ENCODE measurements around the gene MLXIPL.
"Not testable (repeated sequence)": the region's sequence is repeated elsewhere in the genome, so short reads cannot be mapped to it uniquely, and the experiment has no call there.

Gene MLXIPL

GRCh38 chr7:73645643-73646174 is 21.4 kb upstream of the MLXIPL start:
- DNase-seq: no peak

- DNase-seq: no peak
Observed at GRCh38 chr7:73644688-73645286, 20.5 kb upstream of the MLXIPL start.

- no peak for DNase-seq
Observed at GRCh38 chr7:73642834-73643233, 18.5 kb upstream of the MLXIPL start.

GRCh38 chr7:73638911-73639310 is 14.6 kb upstream of the MLXIPL start:
- no peak for DNase-seq

- DNase-seq: no peak
Observed at GRCh38 chr7:73635428-73636200, 11.3 kb upstream of the MLXIPL start.

DNA sequence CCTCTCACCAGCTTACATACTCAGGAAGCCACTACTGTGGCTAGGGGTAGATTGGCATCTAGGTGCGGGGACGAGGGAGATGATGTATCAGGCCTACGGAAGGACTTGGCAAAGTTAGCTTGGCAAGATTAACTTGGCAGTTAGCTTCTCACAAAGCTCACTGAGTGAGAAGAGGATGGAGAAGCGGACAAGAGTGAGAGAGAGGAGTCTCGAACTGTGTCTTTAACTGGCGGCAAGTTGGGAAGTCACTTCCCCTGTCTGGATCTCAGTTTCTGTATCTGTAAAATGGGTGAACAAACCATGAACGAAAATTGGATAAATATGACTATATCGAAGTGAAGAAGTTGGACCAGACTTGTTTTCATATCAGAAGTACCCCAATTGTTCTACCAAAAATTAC is 9.5 kb upstream of the MLXIPL start:
- DNase-seq: no peak

GRCh38 chr7:73633323-73633722 is 9.0 kb upstream of the MLXIPL start:
- no peak for DNase-seq

- DNase-seq: no peak
Observed at GRCh38 chr7:73631558-73631957, 7.2 kb upstream of the MLXIPL start.

DNA sequence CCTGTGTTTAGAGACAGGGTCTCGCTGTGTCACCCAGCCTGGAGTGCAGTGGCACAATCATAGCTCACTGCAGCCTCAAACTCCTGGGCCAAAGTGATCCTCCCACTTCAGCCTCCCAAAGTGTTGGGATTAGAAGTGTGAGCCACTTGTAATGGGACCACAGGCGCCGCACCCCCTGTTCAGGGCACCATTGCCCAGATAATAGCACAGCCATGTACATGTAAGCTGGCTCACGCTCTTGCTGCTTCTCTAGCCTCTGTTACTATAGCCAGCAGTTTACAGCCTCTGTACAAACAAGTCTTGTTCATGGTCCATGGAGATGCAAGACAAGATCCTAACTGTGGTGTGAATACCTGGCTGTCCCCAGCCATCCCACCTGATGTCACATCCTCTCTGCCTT is 4.2 kb upstream of the MLXIPL start:
- DNase-seq: no peak

GRCh38 chr7:73626814-73627213 is 2.5 kb upstream of the MLXIPL start:
- DNase-seq: no peak

GRCh38 chr7:73625276-73625675 is 954 bp upstream of the MLXIPL start:
- DNase-seq: no peak

DNA sequence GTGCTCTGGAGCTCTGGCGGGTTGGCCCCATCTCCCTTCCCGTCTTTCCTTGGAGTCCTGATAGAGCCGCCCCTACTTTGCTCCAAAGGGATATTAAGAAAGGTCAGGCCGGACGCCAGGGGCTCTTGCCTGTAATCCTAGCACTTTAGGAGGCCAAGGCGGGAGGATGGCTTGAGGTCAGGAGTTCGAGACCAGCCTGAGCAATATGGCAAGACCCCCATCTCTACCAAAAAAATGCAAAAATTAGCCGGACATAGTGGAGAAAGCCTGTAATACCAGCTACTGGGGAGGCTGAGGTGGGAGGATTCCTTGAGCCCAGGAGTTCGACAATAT is 313 bp upstream of the MLXIPL start:
- no peak for DNase-seq

GRCh38 chr7:73622909-73623797 is 1.2 kb downstream of the MLXIPL start:
- DNase-seq: no peak

DNA sequence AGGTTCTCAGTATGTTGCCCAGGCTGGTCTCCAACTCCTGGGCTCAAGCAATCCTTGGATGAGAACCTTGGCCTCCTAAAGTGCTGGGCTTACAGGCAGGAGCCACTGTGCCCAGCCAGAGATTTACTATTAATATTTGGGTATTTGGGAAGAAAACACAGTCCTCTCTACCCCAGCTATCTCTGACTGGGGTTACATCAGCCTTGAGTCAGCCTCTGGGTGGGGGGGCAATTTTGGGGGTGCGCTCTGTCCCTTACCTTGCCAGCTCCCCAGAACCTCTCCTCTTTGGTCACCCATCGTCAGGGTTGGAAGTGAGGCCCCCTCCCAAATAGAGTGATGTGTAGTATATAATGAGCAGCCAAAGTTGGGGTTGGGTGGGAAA is 1.8 kb downstream of the MLXIPL start:
- DNase-seq: no peak

GRCh38 chr7:73621168-73622063 is 2.9 kb downstream of the MLXIPL start:
- no peak for DNase-seq

DNA sequence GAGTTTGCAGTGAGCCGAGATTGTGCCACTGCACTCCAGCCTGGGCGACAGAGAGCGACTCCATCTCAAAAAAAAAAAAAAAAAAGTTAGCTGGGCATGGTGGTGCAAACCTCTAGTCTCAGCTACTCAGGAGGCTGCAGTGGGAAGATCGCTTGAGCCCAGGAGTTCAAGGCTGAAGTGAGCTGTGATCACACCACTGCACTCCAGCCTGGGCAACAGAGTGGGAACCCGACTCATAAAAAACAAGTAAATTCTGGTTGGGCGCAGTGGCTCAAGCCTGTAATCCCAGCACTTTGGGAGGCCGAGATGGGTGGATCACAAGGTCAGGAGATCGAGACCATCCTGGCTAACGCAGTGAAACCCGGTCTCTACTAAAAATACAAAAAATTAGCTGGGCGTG is 4.9 kb downstream of the MLXIPL start:
- not testable (repeated sequence) for DNase-seq

DNA sequence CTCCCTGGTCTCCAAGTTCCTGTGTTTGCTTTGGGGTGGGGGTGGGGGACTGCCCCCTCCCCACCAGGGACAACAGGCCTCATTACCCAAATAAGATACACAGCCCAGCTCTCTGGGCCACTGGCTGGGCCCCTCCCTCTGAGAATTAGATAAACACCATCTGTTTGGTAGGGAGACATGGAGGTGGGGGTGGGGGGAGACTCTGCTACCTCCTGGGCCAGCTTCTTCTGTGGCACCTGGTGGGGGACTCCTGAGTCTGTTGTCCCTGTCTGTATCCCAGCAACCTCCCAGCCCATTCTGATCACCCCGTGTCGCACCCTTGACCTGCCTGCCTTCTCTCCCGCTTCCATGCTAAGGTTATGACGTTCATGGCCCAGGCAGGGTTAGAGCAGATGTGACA is 5.8 kb downstream of the MLXIPL start:
- DNase-seq: no peak

GRCh38 chr7:73617520-73617919 is 6.8 kb downstream of the MLXIPL start:
- DNase-seq: not testable (repeated sequence)

DNA sequence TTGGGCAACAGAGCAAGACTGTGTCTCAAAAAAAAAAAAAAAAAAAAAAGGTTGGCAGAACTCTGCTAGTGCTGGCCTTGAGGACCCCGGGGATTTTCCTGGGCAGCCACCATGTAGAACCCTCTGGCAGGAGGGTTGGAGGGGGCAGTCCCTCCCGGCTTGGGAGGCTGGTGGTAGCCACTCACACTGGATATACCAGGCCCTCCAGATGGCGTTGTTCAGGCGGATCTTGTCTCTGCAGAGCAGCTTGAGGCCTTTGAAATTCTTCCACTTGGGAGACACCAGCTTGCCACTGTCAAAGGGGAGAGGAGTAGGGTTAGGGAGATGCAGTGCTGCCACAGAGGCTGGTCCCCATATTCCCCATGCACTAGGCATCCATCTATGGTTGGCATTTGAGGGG is 8.4 kb downstream of the MLXIPL start:
- DNase-seq: no peak

DNA sequence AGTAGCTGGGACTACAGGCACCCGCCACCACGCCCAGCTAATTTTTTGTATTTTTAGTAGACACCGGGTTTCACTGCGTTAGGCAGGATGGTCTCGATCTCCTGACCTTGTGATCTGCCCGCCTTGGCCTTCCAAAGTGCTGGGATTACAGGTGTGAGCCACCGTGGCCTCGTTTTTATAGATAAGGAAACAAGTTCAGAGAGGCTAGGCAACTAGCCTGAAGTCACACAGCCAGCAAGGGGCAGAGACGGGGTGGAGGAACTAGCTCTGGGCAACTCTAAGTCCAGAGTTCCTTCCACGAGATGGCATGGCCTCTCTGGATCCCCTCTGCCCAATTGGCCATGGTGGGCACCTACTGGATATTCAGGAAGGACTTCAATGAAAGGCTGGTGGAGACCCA is 9.4 kb downstream of the MLXIPL start:
- not testable (repeated sequence) for DNase-seq

- DNase-seq: no peak
Observed at GRCh38 chr7:73613954-73614735, 10.2 kb downstream of the MLXIPL start.
